IMR-90 (cell line): ENCODE results near the gene VSTM5.

Experiments
- MAFK ChIP-seq: IDR thresholded peaks from 2 replicates; pipeline ENCODE4 v1.6.1; 2012; ENCODE audit warnings: low read depth, low read length, improper control_type of control experiment
- TF ChIP-seq, protein P1 (sequence below): conservative IDR thresholded peaks from 2 replicates; pipeline ENCODE4 v1.5.1; 2012; ENCODE audit warnings: mild to moderate bottlenecking, low read depth, low read length, improper control_type of control experiment

DNA sequence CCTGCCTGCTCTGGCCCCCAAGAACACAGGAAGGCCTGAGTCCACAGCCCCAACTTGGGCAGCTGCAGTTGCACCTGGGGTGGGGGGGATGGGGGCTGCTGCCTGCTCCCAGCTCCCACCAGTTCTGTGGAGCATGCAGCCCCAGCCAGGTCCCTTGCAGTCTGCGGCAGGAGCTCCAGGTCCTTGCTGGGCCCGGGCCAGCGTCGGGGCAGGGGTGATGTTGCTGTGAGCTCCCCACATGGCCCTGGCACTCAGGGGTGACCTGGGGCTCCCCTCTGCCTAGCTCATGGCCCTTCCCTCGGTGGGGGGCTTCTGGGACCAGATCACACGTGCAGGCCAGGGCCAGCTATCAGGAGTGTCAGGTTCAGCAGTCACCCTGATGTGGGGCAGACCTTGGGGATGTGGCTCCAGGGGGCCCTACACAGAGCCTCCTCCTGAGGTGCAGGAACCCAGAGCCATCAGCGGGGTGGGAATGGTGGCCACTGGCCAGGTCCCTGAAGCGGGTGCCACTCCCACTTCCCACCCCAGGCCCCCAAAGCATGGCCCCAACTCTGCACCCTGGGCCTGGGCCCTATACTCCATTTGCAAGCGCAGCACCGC is 76.7 kb downstream of the VSTM5 start:
- TF ChIP-seq, protein P1, sequence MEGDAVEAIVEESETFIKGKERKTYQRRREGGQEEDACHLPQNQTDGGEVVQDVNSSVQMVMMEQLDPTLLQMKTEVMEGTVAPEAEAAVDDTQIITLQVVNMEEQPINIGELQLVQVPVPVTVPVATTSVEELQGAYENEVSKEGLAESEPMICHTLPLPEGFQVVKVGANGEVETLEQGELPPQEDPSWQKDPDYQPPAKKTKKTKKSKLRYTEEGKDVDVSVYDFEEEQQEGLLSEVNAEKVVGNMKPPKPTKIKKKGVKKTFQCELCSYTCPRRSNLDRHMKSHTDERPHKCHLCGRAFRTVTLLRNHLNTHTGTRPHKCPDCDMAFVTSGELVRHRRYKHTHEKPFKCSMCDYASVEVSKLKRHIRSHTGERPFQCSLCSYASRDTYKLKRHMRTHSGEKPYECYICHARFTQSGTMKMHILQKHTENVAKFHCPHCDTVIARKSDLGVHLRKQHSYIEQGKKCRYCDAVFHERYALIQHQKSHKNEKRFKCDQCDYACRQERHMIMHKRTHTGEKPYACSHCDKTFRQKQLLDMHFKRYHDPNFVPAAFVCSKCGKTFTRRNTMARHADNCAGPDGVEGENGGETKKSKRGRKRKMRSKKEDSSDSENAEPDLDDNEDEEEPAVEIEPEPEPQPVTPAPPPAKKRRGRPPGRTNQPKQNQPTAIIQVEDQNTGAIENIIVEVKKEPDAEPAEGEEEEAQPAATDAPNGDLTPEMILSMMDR: no peak
- no peak for TF ChIP-seq MAFK
